Stimulated activated CD8-positive, alpha-beta memory T cell treated with anti-CD3 and anti-CD28 coated beads, Interleukin-4, amount 100 ng/mL, for 4 hours (primary cell): ENCODE data around the gene PCED1B.
"Not testable (repeated sequence)": the region's sequence is repeated elsewhere in the genome, so short reads cannot be mapped to it uniquely, and the experiment has no call there.

Experiments
- DNase-seq, 2 donors: peaks; one replicate each; pipeline ENCODE4 v3.0.0-alpha.2; 2020; ENCODE audit warnings: low read depth in 2 of 2, low spot score in 1 of 2

The PCED1B gene

DNA sequence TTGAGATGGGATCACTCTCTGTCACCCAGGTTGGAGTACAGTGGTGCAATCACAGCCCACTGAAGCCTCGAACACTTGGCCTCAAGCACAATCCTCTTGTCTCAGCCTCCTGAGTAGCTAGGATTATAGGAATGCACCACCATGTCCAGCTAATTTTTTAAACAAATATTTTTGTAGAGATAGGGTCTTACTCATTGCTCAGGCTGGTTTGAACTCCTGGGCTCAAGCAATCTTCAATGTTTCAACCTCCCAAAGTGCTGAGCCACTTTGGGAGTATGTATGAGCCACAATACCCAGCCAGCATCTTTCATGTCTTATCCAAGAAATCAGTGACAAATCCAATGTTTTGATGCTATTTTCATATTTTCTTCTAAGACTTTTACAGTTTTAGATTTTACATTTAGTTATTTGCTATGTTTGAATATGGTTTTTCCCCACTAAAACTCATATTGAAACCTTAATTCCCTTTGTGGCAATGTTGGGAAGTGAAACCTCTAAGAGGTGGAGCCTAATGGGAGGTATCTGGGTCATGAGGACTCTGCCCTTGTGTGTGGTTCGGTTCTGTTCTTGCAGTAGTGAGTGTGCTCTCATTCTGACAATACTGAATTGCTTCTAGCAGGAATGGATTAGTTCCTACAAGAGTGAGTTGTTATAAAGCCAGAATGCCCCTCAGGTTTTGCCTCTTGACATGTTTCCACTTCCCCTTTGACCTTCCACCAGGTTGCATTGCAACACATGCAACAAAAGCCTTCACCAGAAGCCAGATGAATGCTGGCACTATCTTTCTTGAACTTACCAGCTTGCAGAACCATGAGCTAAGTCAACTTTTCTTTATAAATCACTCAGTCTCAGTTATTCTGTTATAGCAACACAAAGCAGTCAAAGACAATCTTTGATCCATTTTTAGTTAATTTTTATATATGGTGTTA lies 81.2 kb downstream of the PCED1B start:
- no peak for DNase-seq

DNA sequence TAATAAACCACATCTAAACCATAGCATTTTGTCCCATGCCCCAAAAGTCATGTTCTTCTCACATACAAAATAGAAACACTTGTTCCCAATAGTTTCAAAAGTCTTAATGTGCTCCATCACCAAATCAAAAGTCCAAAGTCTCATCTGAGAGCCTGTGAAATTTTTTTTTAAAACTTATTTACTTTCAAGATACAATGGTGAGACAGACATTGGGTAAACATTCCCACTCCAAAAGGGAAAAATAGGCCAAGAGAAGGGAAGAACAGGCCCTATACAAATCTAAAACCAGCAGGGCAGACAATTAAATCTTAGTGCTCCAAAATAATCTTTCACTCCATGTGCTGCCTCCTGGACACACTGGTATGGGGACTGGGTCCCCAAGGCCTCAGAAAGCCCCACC lies 84.7 kb downstream of the PCED1B start:
- DNase-seq = no peak

DNA sequence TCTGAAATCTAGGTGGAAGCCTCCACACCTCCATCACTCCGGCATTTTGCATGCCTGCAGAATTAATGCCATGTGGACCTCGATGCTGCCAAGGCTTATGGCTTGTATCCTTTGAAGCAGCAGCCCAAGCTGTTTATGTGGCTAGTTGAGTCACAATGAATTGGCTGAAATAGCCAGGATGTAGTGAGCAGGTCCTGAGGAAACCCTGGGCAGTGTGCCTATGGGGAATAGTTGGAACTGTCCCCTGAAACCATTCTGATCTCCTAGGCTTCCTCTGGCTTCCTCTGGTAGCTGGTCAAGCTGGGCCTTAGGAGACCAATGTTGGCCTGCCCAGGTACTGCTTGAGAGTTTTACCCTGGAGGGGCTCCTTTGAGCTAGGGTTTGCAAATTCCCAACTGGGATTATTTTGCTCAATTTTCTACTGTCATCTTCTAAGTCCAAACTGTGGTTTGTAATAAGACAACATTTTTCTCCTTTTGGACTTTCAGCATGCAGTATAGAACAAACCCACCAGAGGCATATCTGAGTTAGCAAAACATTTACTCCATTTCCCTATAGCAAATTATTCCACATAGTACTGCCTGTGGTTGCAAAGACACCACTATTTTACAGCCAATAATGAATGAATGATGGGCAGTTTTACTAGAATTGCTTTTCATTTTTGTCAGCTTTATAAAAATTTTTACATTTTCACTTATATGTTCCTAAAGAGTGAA lies 85.5 kb downstream of the PCED1B start:
- no peak for DNase-seq

DNA sequence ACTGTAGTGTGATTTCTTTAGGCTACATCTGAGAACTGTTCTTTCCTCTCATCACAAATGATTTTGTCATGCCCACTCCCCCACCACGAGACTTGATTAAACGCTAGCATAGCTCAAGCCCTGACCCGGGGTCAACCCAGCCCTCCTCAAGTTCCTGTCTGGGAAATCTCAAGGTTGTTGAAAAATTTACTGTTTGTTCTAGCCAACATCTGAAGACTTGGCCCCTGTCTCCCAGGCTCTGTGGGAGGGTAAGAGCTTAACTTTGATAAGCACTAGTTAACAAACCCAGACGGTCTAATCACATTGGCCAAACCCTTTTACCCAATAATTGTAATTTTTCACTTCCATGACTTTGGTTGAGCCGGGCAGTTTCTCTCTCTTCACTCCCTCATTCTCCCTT lies 86.5 kb downstream of the PCED1B start:
- no peak for DNase-seq

DNA sequence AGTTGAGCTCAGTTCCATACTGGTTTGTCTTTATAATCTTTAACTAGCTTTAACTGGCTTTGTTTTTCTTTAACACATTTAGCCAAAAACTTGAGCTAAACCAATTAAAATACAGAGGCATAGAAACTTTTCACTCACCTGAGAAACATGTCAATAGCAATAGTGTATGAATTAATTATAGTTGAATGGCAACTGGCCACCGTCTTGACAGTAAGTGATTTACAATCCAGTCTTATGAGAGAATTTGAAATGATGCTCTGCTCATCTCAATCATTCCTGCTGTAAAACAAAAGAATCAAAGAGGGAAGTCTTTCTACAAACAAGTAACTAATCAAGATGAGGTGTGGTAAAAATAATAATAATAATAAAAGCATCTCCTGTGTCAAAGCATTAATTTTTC lies 86.9 kb downstream of the PCED1B start:
- no peak for DNase-seq

DNA sequence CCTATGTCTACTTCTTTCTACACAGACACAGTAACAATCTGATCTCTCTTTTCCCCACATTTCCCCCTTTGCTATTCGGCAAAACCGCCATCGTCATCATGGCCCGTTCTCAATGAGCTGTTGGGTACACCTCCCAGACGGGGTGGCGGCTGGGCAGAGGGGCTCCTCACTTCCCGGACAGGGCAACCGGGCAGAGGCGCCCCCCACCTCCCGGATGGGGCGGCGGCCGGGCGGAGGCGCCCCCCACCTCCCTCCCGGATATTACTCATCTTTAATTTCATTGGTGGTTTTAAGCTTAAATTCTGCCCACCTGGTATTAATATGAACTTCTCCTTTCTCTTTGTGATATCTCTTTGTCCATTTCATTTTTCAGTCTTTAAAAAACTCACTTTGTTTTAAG lies 90.9 kb downstream of the PCED1B start:
- DNase-seq = not testable (repeated sequence)

DNA sequence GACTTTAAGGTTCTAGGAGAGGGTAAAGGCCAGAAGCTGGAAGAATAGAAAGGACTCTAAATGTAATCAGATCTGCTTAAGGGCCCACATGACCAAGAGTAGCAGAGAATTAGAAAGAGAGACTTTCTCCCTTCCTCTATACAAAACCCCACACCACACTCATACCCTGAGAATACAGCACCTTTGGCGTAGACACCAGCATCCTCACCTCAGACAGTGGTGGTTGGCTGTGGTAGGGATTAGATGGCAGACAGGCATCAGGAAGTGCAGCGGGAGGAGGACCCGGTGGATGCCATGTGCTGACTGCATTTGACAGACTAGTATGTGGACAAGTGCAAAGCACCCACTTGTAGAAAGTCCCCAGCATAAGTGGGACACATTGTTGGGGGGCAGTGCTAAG lies 98.6 kb downstream of the PCED1B start:
- no peak for DNase-seq

DNA sequence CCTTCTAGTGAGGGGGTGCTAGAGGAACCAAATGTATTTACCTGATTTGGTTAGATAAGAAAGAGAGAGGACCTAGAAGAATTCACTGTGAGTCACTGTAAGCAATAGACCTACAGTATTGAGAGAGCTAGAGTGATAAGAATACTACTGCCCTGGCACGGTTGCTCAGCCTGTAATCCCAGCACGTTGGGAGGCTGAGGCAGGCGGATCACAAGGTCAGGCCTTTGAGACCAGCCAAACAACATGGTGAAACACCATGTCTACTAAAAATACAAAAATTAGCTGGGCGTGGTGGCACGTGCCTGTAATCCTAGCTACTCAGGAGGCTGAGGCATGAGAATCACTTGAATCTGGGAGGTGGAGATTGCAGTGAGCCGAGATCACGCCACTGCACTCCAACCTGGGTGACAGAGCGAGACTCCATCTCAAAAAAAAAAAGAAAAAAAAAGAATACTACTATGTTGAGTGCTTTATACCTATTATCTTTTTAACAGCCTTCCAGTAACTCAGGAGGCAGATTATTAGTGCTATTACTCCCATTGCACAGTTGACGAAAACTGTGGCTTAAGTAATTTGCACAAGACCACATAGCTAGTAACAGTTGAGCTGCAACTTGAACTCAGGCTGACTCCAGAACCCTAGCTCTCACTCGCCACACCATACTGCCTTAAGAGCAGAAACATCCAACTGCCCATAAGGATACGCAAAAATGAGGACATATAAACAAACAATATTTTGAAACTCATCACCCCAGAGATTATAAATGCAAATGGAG lies 102.9 kb downstream of the PCED1B start:
- not testable (repeated sequence) for DNase-seq

DNA sequence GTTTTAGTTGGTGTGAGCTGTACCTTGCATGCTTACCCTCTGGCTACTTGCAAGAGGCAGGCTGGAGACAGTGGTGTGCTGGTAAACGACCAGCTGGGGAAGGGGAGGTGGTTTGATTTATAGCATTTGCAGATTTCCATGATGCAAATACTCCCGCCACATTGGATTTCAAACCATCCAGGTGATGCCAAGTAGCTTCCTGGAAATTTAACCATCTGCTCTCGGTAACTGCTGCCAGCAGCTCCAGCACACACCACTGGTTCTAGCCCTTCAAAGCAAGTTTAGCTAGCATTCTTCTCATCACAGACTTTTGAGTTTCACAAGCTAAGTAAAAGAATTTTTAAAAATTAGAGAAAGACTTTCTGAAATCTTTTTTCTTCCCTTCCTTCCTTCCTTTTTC lies 104.8 kb downstream of the PCED1B start:
- DNase-seq = no peak

DNA sequence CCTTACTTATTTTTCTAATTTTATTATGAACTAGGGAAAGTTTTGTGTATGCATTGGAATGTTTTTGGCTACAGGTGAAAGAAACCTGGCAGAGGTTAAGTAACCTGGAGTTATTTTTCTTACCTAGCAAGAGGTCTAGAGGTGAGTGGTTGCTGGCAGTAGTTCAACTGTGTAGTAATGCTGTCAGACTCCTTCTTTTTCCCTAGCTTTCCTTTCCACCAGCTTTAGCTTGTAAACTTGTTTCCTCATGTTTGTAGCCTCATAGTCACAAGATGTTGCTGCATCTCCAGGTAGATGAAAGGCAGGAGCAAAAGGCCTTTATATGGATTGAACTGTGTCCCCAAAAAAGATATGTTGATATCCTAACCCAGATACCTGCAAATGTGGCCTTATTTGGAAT lies 105.4 kb downstream of the PCED1B start:
- DNase-seq = no peak

DNA sequence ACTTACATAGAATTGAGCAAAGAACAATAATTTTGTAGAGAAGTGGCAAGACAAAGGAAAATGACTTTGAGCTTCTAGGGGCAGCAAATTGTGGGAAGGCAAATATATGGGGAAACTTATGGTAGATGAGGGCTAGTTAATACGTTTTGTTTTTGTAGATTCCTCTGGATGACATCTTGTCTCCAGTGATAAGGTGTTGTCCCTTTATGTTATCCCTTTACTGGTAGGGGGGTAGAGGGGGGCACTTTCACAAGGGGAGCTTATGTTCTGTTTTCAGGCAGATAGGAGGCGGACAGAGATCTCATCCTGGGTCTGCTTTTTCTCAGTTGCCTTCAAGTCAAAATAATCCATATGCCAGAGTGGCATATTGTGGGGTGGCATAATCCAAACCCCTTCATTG lies 106.8 kb downstream of the PCED1B start:
- no peak for DNase-seq

DNA sequence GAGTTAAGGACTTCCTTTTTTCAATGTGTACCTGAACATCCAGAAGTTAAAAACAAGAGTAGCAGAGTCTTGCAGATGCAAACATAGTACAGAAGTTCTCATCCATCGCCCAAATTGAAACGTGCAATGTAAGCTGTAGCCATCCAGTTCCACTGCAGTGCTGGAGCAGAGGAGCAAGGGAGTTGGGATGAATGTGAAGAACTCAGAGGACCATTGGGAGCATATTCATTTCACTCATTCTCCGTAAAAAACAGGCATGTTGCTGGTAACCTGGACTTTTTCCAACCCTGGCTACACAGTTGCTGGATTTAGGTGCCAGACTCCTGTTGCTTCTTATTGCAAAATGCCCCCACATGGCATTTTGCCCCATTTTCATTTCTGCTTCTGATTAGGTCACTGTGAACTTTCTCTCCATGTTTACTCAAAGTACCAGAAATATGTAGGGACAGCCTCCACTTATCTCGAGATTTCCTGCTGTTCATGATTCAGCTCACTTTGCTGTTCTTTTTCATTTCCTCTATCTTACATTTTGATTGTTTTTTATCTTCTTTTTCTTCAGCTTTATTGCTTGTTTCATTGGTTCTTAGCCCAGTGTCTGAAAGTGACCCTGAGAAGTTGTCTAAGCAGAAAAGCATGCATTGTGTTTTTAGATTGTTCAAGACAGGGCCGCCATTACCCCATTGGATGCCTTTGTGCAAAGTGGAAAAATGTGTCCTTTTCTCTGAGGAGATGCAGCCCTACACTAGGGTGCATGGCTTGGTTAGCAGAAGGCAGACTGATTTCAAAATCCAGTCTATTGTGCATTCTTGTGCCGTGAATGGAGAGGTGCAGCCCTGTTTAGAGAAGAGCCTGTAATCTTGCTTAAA lies 109.4 kb downstream of the PCED1B start:
- DNase-seq = no peak

DNA sequence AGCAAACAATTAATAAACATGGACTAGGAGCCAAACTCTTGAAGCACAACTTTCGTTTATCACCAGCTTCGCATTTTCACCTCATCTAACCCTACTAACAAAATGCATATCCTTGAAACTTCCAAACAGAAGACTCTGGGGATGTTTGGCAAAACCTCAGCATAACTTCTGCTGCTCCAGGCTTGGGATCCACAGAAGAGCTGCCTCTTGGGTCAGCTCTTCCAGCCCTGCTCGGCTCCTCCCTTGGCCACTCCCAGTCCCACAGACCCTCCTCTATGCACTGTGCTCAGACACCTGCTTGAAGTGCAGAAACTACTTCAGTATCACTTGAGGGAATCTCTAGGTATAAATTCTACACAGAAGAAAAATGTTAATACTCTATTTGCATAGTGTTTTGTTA lies 110.3 kb downstream of the PCED1B start:
- DNase-seq = no peak

DNA sequence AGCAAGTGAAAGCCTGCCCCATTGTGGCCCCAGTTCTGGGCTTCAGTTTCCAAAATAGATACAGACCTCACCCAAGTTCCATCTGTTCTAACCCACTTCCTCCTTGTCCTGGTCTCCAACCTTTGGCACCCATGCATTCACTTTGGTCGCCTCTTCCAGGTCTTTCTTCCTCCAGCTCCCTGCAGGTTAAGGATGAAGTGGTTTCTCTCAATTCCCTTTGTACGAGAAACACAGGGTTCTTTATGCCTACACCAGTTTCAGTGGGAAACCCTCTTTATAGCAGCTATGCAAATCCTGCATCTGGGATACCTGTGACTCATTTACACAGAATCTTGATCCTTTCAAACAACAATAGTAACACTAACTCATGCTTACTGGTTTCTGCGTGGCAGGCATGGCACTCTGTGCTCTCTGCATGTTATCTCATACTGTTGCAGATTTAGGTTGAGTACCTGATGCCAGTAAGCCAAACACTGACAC lies 110.9 kb downstream of the PCED1B start:
- no peak for DNase-seq

DNA sequence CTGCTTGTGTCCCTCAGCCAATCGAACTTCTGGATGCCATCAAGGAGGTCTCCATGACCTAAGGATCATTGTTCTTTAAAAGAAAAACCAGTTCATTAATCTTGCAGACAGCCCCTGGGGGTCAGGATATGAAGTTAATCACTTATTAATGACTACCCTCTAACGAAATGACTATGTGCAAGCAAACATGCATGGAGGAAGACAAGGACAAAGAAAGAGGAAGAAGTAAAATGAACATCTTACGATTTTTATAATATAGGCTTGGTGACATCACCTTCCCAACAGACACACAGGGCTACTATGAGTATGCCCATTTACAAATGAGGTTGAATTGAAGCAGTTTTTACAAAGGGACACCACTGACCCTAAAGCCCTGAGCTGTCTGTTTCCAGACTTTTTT lies 111.5 kb downstream of the PCED1B start:
- no peak for DNase-seq

DNA sequence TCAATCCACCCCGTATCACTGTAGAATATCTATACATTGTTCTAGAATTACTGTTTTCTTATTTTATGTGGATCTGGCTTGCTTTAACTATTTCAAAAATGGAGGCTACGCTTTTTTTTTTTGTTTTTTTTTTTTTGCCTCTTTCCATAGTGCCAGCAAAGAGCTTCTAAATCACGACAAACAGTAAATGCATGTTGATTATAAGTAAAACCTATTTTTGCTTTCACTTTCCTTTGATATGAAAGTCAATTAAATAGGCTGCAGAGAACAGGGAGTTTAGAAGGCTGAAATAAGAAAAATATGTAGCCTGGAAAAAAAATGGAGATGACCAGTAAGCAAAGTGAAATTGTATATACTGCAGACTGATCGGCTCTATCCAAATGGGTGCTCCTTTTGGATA lies 112.6 kb downstream of the PCED1B start:
- no peak for DNase-seq

DNA sequence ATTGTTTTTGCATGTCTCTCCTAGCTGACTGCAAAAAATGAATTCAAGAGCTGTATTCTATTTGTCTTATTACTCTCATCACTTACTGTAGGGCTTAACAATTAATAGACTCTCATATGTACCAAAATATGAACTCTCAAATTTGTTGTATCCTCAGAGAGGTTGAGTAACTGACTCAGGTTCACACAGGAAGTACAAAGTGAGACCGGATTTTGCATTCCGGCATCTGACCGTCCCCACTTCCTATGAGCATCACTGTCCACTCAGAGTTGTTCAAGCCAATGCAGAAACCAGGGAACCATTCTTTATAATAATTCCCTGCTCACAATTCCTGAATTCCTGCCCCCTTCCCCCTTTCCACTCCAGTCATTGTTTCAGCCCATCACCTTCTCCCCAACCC lies 113.6 kb downstream of the PCED1B start:
- no peak for DNase-seq

DNA sequence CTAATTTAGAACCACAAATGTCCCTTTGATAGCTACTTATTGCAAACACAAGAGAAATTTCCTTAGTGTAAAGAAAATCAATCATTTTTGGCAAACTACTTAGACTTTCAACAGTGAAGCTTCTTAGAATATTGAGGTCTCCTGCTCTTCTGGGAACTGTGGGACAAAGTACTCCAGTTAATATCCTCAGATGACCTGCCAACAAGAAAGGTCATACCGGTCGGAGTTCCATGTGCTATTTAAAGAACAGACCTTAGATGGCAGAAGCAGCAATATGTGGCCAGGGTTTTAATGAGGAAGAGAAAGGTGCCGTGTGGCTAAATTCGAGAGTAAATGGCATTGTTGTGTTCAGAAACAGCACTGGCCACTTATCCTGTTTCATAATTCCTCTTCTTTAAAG lies 115.1 kb downstream of the PCED1B start:
- no peak for DNase-seq

DNA sequence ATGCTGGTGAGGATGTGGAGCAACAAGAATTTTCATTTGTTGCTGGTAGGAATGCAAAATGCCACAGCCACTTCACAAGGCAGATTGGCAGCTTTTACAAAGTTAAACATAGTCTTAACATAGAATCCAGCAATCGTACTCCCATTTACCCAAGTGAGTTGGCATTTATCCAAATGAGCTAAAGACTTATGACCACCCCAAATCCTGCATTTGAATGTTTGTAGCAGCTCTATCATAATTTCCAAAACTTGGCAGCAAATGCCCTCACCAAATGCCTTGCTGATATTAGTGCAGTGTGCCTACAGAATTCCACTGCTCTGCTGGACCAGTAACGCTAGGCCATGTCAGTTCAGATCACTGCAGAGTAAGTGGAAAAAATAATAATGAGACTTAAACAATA lies 121.0 kb downstream of the PCED1B start:
- no peak for DNase-seq

DNA sequence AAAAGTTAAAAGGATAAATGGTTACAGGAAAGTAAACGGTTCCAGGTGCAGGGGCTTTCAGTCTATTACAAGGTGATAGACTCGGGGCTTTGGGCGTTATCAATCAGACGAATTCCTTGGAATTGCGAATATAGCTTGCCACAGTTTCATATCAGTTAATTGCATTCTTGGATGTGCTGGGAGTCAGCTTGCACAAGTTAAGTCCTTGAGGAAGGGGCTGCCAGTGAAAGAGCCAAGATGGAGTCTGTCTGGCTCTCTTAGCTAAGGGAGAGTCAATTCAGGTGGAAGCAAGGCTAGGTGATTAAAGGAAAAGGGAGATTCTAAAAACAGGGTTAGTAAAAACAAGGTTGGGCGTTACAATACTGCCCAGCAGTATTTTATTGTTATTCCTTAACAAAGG lies 121.8 kb downstream of the PCED1B start:
- not testable (repeated sequence) for DNase-seq

DNA sequence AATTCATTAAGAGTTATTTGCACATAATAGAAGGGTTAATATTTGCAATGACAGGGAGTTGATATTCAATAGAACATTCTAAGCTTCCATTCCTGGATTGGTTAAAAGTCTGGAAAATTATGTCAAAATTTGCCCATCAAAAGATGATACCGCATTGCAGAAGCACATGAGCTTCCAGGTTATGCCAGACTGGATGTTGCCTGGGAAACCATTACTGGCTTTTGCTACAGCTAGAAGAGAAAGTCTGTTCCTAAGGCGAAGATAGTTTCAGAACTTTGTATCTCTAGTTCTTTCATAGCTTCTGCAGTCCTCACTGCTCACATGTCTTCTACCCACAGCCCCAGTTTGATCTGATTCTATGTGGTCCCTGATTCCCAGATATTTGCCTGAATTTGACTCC lies 122.8 kb downstream of the PCED1B start:
- no peak for DNase-seq
